Globus pallidus (tissue), 1 donor: Measurements from ENCODE around the gene ATE1.
"Not testable (repeated sequence)": the region's sequence is repeated elsewhere in the genome, so short reads cannot be mapped to it uniquely, and the experiment has no call there.

Experiments used
- DNase-seq: peaks from one replicate; pipeline ENCODE4 v3.0.0-alpha.2; 2015; ENCODE audit warnings: low spot score

ATE1 gene

GRCh38 chr10:121734589-121735045, 193.2 kb downstream of the ATE1 start:
- peak; percentile 47 for DNase-seq

DNA sequence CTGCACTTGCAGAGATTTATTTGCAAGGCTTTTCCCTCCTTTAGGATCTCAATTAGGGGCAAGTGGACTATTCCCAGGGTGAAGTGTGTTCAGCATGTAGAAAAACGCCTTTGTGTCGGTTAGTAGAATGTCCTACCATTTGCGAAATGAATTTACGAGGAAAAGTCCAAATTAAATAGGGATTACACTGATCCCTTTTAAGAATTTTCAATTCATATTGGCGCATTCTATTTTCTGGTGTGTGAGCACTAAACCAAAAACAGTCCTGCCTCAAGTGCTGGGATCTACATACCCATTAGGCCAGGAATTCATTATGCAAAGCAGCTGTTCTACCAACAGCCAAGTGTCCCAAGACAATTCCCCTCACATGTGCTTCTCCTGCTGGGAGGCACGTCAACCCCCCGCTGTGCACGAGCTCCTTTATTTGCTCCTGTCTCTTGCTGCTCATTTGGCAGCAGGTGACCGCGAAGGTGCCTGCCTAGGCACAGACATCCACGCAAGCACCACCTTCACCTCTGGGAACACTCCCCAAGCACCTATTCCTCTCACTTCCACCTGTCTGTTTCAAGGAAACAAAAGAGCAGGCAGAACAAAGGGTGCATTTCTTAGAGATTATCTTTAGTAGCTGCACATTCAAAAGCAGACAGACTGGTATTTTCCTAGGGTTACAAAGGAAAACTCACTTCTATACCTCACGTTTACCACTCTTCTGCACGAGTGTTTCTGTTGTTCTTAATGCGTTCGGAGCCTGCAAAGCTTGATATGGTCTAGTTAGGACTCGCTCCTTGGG, 195.0 kb downstream of the ATE1 start:
- DNase-seq, result no peak

DNA sequence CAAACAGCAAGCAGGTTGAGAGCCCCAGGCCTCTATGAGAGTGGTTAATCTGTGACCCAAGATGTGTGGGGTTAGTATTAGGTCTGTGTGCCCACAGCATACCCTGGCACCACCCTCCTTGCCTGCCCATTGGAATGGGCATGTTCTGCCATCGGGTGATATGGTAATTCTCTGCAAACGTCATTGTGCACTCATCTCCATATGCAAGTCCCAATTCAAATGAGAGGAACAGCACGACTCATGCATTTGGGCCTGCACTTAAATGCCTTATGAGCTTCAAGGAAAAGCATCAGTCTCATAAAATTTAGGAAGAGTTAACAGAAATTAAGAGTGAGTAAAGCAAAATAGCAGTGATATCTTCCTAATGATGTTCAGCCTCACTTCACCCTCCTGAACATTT, 195.7 kb downstream of the ATE1 start:
- no peak for DNase-seq

- no peak for DNase-seq
Measured at GRCh38 chr10:121724282-121724681, 203.5 kb downstream of the ATE1 start.

- DNase-seq, result no peak
Measured at GRCh38 chr10:121722665-121723064, 205.2 kb downstream of the ATE1 start.

DNA sequence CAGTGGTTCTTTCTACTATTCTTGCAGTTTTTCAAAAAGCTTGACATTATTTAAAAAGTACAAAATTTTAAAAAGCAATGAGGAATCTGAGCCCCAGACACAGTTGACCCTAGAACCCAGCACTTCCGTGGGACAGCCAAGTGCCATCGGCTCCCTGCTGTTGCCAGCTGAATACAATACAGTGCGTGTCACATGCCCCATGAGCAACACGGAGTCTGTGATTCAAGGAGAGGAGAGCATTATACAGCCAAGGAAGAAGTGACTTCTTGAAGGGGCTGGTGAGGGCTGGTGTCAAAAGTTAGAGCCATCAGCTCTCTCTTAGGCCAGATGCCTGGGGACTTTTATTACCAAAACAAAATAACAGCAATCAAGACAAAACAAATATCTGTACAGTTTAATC, 206.6 kb downstream of the ATE1 start:
- peak; percentile 56 for DNase-seq

DNA sequence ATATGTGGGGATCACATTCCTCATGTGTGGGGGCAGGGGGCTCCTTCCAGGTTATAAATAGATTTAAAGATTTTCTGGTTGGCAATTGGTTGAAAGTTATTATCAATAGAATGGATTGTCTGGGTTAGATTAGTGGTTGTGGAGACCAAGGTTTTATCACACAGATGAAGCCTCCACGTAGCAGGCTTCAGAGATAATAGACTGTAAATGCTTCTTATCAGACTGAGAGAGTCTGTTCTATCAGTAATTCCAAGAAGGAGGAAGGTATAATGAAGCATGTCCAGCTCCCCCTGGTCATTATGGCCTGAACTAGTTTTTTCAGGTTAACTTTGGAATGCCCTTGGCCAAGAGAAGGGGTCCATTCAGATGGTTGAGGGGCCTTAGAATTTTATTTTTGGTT, 211.9 kb downstream of the ATE1 start:
- DNase-seq, result no peak

DNA sequence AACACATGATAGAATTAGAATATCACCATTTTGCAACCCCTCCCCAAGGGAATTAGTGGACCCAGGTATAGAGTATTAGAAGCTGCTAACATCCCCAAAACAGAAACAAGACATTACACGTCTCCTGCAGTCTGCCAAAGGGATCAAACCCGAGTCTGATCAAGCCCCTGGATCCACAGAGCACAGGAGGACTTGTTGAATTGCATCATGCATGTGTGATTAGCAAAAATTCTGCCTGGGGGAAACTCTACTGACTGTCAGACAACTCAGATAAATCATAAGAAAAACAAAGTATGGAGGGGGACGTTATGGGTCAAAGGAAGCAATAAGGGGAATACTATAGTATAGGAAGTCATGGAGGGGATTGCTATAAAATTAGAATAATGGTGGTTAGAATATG, 212.8 kb downstream of the ATE1 start:
- DNase-seq, result no peak

DNA sequence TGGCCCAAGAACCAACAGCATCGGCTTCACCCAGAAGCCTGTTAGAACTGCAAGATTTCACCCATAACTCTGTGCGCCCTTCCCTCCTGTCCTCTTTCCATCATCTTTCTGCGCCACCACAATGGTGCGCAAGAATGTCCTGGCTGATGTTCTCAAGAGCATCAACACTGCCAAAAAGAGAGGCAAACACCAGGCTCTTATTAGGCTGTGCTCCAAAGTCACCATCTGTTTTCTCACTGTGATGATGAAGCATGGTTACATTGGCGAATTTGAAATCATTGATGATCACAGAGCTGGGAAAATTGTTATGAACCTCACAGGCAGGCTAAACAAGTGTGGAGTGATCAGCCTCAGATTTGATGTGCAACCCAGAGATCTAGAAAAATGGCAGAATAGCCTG, 214.3 kb downstream of the ATE1 start:
- no peak for DNase-seq

DNA sequence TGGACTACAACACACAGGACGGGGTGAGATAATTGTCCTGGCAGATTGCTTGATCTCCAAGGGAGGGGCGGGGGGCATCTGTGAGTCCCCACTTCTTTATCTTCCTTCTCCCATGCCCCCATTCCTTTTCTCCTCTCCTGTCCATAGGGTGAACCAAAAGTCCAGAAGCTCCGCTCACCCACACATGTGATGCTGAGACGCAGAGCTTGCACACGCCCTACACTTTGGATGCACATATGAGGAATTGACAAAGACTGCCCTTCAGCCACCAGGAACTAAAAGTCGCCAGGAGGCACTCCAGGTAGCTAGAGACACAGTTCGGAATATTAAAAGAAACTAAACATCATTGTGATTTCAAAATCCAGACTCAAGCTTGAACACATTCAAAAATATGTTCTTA, 216.9 kb downstream of the ATE1 start:
- DNase-seq, result no peak

- no peak for DNase-seq
Measured at GRCh38 chr10:121710207-121710606, 217.6 kb downstream of the ATE1 start.

DNA sequence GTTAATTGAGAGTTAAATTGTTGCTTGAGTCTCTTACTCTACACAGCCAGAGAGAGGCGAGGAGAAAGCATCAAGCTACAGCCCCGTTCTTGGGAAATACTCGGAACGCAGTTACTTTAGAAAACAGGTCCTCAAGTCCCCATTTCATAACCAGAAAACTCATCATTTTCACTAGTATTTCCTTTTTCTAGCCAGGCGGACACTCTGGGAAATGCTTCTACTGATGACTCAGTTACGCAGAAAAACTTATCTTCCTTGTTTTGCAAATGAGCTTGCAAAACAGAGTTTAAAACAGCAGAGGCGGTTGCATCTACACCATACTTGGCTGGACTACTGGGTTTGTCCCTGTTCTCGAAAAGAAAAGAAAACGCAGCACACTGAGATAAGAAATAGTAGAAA, 218.2 kb downstream of the ATE1 start:
- no peak for DNase-seq

GRCh38 chr10:121708728-121709674, 218.8 kb downstream of the ATE1 start:
- DNase-seq, result no peak

- DNase-seq, result no peak
Measured at GRCh38 chr10:121702351-121703320, 225.2 kb downstream of the ATE1 start.

DNA sequence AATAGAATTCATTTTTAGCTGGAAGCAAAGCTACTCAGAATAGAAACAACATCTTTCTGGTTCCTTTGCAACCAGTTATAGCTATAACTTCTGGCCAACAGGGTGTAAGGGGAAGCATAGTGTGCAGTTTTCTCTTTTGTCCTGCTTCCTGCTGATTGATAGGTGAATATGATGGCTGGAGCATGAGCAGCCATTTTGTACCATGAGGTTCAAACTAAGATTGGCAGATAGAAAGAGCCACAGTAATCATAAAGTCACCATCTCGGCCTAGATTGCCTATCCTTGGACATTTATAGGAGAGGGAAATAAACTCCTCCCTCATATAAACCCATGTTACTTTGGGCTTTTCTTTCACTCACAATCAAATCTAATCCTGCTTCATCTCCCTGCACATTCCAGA, 227.4 kb downstream of the ATE1 start:
- DNase-seq, result no peak

DNA sequence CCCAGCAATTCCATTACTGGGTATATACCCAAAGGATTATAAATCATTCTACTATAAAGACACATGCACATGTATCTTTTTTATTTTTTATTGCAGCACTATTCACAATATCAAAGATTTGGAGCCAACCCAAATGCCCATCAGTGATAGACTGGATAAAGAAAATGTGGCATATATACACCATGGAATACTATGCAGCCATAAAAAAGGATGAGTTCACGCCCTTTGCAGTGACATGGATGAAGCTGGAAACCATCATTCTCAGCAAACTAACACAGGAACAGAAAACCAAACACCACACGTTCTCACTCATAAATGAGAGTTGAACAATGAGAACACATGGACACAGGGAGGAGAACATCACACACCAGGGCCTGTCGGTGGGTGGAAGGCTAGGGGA, 228.1 kb downstream of the ATE1 start:
- DNase-seq, result not testable (repeated sequence)

GRCh38 chr10:121698902-121699301, 228.9 kb downstream of the ATE1 start:
- DNase-seq, result no peak

DNA sequence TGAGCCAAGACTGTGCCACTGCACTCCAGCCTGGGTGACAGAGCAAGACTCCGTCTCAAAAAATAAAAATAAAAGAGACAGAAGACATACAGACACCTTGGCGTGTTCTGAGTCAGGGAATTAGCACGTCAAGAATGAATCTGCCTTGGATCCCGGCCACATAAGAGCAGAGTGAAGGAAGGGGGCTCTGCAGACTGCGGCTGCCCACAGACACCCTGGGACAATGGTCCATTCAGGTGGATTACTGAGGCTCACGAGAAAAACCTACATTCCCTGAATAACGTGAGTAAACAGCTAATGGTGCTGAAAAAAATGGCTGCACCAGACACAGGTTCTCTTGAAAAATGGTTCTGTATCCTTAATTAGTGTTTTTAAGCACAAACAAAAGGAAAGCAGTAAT, 229.5 kb downstream of the ATE1 start:
- DNase-seq, result no peak

- DNase-seq, result peak; percentile 33
Measured at GRCh38 chr10:121696854-121697253, 231.0 kb downstream of the ATE1 start.

DNA sequence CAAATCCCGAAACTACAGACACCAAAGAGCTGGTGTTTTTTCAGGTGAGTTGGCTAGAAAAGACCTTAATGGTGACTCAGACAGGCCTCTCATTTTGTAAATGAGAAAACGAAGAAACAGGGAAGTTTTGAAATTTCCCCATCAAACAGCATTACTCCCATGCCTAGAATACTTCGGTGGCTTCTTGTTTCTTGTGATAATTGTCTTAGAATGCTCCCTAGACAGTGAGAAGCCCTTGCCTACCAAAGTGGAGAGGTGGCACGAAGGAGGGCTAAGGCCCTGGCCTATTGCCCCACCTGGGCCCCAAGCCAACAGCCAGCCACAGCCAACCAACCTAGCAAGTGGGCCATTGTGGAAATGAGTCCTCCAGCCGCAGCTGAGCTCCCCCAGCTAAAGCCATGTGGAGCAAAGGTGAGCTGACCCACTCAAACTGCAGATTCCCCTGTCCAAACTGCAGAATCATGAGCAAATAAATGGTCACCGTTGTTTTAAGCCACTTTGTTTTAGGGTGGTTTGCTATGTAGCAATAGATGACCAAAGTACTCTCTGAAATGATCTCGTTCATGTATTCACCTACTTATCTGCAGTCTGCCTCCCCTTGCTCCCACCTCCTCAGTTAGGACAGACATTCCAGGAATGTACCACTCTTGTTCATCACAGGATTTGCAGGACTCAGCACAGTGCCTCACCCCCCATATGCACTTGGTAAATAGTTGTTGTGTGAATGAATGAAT, 231.9 kb downstream of the ATE1 start:
- no peak for DNase-seq

GRCh38 chr10:121694966-121695643, 232.7 kb downstream of the ATE1 start:
- no peak for DNase-seq
